OCI-LY7 (cell line): Measurements from ENCODE around the gene TXN. TPM values are rescaled to one million over a fixed set of nuclear protein-coding genes. Genes with fewer than 3 reads are reported as not detected.
"Not testable (repeated sequence)": the region's sequence is repeated elsewhere in the genome, so short reads cannot be mapped to it uniquely, and the experiment has no call there.

Experiments
- BruUV-seq: library from RNA; stranded (reverse); fragments of 400-500 nt; replicated peaks from 2 replicates; lab custom pipeline; 2021; lab: Mats Ljungman, UMichigan
- CTCF ChIA-PET: fragments of 300-600 bp; sonication (Branson Sonifier 250); formaldehyde crosslinking; loops from one replicate; lab custom pipeline; 2022; ENCODE audit warnings: antibody characterized with exemption; ENCODE audit not compliant: unreplicated experiment; lab: Charles Lee
- POLR2A ChIA-PET: fragments of 300-600 bp; sonication (Branson Sonifier 250); formaldehyde crosslinking; loops from one replicate; lab custom pipeline; 2022; ENCODE audit warnings: antibody characterized with exemption; lab: Charles Lee
- DNase-seq: peaks from one replicate; pipeline ENCODE4 v3.0.0-alpha.2; 2015; ENCODE audit warnings: low spot score
- H2AFZ ChIP-seq: fragments of 200-600 bp; sonication (generic), shearing (Covaris generic); 2 replicates; pipeline ENCODE4 v1.6.1; 2014; ENCODE audit warnings: mild to moderate bottlenecking, antibody characterized with exemption, low read length, moderate library complexity
- H3K27ac ChIP-seq: fragments of 200-600 bp; sonication (generic); 2 replicates; pipeline ENCODE4 v1.5.1; 2014; ENCODE audit warnings: mixed run types, low read depth, mild to moderate bottlenecking, moderate library complexity, low read length, inconsistent platforms; ENCODE audit not compliant: poor library complexity, severe bottlenecking
- H3K36me3 ChIP-seq: fragments of 200-600 bp; sonication (generic); 2 replicates; pipeline ENCODE4 v1.6.1; 2014; ENCODE audit warnings: mild to moderate bottlenecking, antibody characterized with exemption, low read length, moderate library complexity, mixed read lengths; ENCODE audit not compliant: insufficient read depth
- H3K4me1 ChIP-seq: fragments of 200-600 bp; sonication (generic); 2 replicates; pipeline ENCODE4 v1.5.1; 2014; ENCODE audit warnings: mild to moderate bottlenecking, low read length; ENCODE audit not compliant: insufficient read depth, poor library complexity, severe bottlenecking
- H3K4me2 ChIP-seq: fragments of 200-600 bp; sonication (generic); 2 replicates; pipeline ENCODE4 v1.6.1; 2014; ENCODE audit warnings: mild to moderate bottlenecking, low read length
- H3K4me3 ChIP-seq: fragments of 200-600 bp; sonication (generic); 2 replicates; pipeline ENCODE4 v1.5.1; 2014; ENCODE audit warnings: mild to moderate bottlenecking, low read depth, low read length; ENCODE audit not compliant: poor library complexity, severe bottlenecking
- H3K79me2 ChIP-seq: fragments of 200-600 bp; sonication (generic); 2 replicates; pipeline ENCODE4 v1.6.1; 2016; ENCODE audit warnings: low read depth, mild to moderate bottlenecking, low read length, moderate library complexity, mixed read lengths; ENCODE audit not compliant: insufficient read depth
- H3K9me2 ChIP-seq: fragments of 200-600 bp; sonication (generic); 2 replicates; pipeline ENCODE4 v1.6.1; 2016; ENCODE audit warnings: mild to moderate bottlenecking, low read length, mixed read lengths; ENCODE audit not compliant: insufficient read depth
- H3K9me3 ChIP-seq: fragments of 200-600 bp; sonication (generic); 2 replicates; pipeline ENCODE4 v1.6.1; 2014; ENCODE audit warnings: mild to moderate bottlenecking, mixed run types, low read length, mixed read lengths
- H4K20me1 ChIP-seq: fragments of 200-600 bp; sonication (generic); 2 replicates; pipeline ENCODE4 v1.6.1; 2014; ENCODE audit warnings: mild to moderate bottlenecking, antibody characterized with exemption, low read length, moderate library complexity, mixed read lengths; ENCODE audit not compliant: insufficient read depth
- EZH2phosphoT487 ChIP-seq: fragments of 200-600 bp; sonication (generic); IDR thresholded peaks from 2 replicates; pipeline ENCODE4 v1.6.1; 2018; ENCODE audit warnings: low read depth, borderline replicate concordance, mild to moderate bottlenecking, mixed run types, antibody characterized with exemption, low read length, moderate library complexity, mixed read lengths
- intact Hi-C: fragments of 100-400 bp; cut with micrococcal nuclease; formaldehyde crosslinking; loops from one replicate; pipeline ENCODE4 v1.10.0; 2022; ENCODE audit not compliant: unreplicated experiment
- total RNA-seq, 2 experiments: library from RNA; depleted of rRNA in 1 of 2; stranded (reverse); fragments of >200 nt in 1 of 2; shearing (Covaris generic) in 1 of 2; gene quantifications; 2 replicates each; pipeline ENCODE4 v1.2.3, GENCODE V29; 2014 to 2022
- TF ChIP-seq, protein P1 (sequence below): fragments of 200-600 bp; sonication (generic); conservative IDR thresholded peaks from 2 replicates; pipeline ENCODE4 v1.5.1; 2014; ENCODE audit warnings: mild to moderate bottlenecking, antibody characterized with exemption, low read length, moderate library complexity, mixed read lengths

The TXN gene
- total RNA-seq, 2 experiments from 2014 or later, result 120 to 165 TPM

DNA sequence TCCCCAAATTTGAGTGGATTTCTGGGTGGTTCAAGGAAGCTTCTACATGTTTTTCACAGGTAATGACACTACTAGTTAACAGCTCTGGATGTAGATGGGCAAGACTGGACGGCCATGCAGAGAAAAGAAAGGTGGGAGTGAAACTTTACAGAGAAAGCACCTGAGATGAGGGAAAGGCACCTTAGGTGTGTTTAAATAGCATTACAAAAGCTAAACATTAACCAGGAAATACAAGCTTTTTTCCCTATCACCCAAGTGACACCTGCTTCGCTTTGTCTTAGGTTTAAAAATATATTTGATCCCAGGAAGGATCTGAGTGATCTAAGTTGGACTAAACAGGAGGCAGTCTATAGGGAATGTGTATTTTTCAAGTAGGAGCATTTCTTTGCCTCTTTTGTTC lies 56.7 kb downstream of the TXN start:
- Histone ChIP-seq H4K20me1 (no peaks in the 10 kb centered on the region), H3K9me3 (no peaks in the 10 kb centered on the region), H3K4me2 (no peak overlapping the region), H2AFZ (no peak overlapping the region), H3K27ac (no peak overlapping the region), H3K9me2 (no peaks in the 10 kb centered on the region), H3K4me3 (no peak overlapping the region), H3K79me2 (no peaks in the 10 kb centered on the region), H3K4me1 (no peaks in the 10 kb centered on the region), H3K36me3 (no peaks in the 10 kb centered on the region)
- intact Hi-C loops, result no loop called here
- BruUV-seq, result no TSS peak
- POLR2A ChIA-PET, result interaction anchor here (0.5 kb wide), 1 partner anchor 373 kb away, joined by 4 read pairs; no protein-coding TSS in a partner anchor
- TF ChIP-seq EZH2phosphoT487, result no peak
- TF ChIP-seq, protein P1, sequence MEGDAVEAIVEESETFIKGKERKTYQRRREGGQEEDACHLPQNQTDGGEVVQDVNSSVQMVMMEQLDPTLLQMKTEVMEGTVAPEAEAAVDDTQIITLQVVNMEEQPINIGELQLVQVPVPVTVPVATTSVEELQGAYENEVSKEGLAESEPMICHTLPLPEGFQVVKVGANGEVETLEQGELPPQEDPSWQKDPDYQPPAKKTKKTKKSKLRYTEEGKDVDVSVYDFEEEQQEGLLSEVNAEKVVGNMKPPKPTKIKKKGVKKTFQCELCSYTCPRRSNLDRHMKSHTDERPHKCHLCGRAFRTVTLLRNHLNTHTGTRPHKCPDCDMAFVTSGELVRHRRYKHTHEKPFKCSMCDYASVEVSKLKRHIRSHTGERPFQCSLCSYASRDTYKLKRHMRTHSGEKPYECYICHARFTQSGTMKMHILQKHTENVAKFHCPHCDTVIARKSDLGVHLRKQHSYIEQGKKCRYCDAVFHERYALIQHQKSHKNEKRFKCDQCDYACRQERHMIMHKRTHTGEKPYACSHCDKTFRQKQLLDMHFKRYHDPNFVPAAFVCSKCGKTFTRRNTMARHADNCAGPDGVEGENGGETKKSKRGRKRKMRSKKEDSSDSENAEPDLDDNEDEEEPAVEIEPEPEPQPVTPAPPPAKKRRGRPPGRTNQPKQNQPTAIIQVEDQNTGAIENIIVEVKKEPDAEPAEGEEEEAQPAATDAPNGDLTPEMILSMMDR, result no peak
- CTCF ChIA-PET, result interaction anchor here (1.3 kb wide), 1 partner anchor 15 kb away, joined by 4 read pairs; no protein-coding TSS in a partner anchor
- no peak for DNase-seq

- no peak overlapping the region for H2AFZ ChIP-seq
- no peak overlapping the region for H3K27ac ChIP-seq
- DNase-seq, result no peak
- no peaks in the 10 kb centered on the region for H3K36me3 ChIP-seq
- ChIA-PET POLR2A (interaction anchor here (0.5 kb wide), 1 partner anchor 295 kb away, joined by 3 read pairs; no protein-coding TSS in a partner anchor), CTCF (no interaction called here)
- TF ChIP-seq, protein P1, result no peak
- no peak for TF ChIP-seq EZH2phosphoT487
- no peaks in the 10 kb centered on the region for H3K4me1 ChIP-seq
- H3K4me3 ChIP-seq, result no peak overlapping the region
- H3K4me2 ChIP-seq, result no peak overlapping the region
- no peaks in the 10 kb centered on the region for H3K9me2 ChIP-seq
- intact Hi-C loops, result no loop called here
- no peaks in the 10 kb centered on the region for H3K9me3 ChIP-seq
- no peaks in the 10 kb centered on the region for H3K79me2 ChIP-seq
- no peaks in the 10 kb centered on the region for H4K20me1 ChIP-seq
- BruUV-seq, result no TSS peak
Observed at GRCh38 chr9:110198357-110198756, 58.0 kb downstream of the TXN start.

- Histone ChIP-seq H4K20me1 (no peaks in the 10 kb centered on the region), H3K9me2 (no peaks in the 10 kb centered on the region), H3K27ac (no peak overlapping the region), H3K4me3 (no peak overlapping the region), H3K36me3 (no peaks in the 10 kb centered on the region), H2AFZ (no peak overlapping the region), H3K4me2 (no peak overlapping the region), H3K9me3 (no peaks in the 10 kb centered on the region), H3K4me1 (no peaks in the 10 kb centered on the region), H3K79me2 (no peaks in the 10 kb centered on the region)
- CTCF ChIA-PET, result no interaction called here
- intact Hi-C loops, result no loop called here
- POLR2A ChIA-PET, result interaction anchor here (0.8 kb wide), 1 partner anchor 19 kb away, joined by 3 read pairs; no protein-coding TSS in a partner anchor
- TF ChIP-seq, protein P1, result no peak
- TF ChIP-seq EZH2phosphoT487, result no peak
- no TSS peak for BruUV-seq
- DNase-seq, result no peak
Observed at GRCh38 chr9:110197330-110198187, 58.7 kb downstream of the TXN start.

DNA sequence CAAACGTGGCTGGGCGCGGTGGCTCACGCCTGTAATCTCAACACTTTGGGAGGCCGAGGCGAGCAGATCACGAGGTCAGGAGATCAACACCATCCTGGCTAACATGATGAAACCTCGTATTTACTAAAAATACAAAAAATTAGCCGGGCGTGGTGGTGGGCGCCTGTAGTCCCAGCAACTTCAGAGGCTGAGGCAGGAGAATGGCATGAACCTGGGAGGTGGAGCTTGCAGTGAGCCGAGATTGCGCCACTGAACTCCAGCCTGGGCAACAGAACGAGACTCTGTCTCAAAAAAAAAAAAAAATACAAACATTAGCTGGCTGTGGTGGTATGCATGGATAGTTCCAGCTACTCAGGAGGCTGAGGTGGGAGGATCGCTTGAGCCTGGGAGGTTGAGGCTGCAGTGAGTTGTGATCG lies 60.2 kb downstream of the TXN start:
- H4K20me1 ChIP-seq, H3K27ac ChIP-seq, BruUV-seq, H3K4me3 ChIP-seq, H3K36me3 ChIP-seq, intact Hi-C loops, H3K9me3 ChIP-seq, H2AFZ ChIP-seq, H3K4me1 ChIP-seq, DNase-seq, H3K9me2 ChIP-seq, H3K4me2 ChIP-seq, H3K79me2 ChIP-seq: not testable (repeated sequence)
- ChIA-PET POLR2A (interaction anchor here (0.7 to 1.4 kb wide), 3 partner anchors 13 to 394 kb away, joined by 3 read pairs; no protein-coding TSS in a partner anchor), CTCF (interaction anchor here (1.0 kb wide), 1 partner anchor 10 kb away, joined by 3 read pairs; no protein-coding TSS in a partner anchor)
